AG04449 (cell line): ENCODE measurements around the gene LRP1B.

Experiments used
- CTCF ChIA-PET: fragments of 350-600 bp; formaldehyde crosslinking; extraction: SDS; loops from one replicate; lab custom pipeline; 2021; ENCODE audit warnings: antibody characterized with exemption; lab: Yijun Ruan, JAX
- POLR2A ChIA-PET: fragments of 400-600, 350-600 bp; formaldehyde crosslinking; extraction: SDS; loops from one replicate; lab custom pipeline; 2020; ENCODE audit warnings: antibody characterized with exemption, inconsistent platforms; lab: Yijun Ruan, JAX
- DNase-seq: peaks from one replicate; pipeline ENCODE4 v3.0.0-alpha.2; 2010; ENCODE audit warnings: low read depth, low spot score
- H3K4me3 ChIP-seq: 2 replicates; pipeline ENCODE4 v1.5.1; 2011; ENCODE audit warnings: low read depth, mild to moderate bottlenecking, control low read depth, low read length
- TF ChIP-seq, protein P1 (sequence below): IDR thresholded peaks from one replicate; pipeline ENCODE4 v1.5.1; 2011; ENCODE audit warnings: mild to moderate bottlenecking, moderate library complexity, low read length, control low read depth, inconsistent platforms; ENCODE audit not compliant: insufficient read depth; ENCODE audit errors: missing control alignments

LRP1B gene

DNA sequence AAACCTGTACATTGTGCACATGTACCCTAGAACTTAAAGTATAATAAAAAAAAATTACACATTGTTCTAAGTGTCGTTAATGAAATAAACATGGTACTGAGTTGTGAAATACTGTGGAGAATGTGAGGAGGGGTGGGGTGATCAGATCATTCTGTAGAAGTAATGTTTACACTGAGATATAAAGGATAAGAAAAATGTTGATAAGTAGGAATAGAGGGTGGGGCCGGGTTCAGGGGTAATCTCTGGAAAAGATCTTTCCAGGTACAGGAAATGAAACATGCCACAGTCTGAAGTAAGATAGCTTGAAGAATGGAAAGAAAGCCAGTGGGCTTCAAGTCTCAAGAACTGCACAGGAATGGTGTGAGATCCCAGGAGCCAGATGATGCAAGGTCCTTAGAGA, 1482.4 kb downstream of the LRP1B start:
- no peak overlapping the region for H3K4me3 ChIP-seq
- ChIA-PET CTCF (no interaction called here), POLR2A (no interaction called here)
- DNase-seq, result no peak
- TF ChIP-seq, protein P1, sequence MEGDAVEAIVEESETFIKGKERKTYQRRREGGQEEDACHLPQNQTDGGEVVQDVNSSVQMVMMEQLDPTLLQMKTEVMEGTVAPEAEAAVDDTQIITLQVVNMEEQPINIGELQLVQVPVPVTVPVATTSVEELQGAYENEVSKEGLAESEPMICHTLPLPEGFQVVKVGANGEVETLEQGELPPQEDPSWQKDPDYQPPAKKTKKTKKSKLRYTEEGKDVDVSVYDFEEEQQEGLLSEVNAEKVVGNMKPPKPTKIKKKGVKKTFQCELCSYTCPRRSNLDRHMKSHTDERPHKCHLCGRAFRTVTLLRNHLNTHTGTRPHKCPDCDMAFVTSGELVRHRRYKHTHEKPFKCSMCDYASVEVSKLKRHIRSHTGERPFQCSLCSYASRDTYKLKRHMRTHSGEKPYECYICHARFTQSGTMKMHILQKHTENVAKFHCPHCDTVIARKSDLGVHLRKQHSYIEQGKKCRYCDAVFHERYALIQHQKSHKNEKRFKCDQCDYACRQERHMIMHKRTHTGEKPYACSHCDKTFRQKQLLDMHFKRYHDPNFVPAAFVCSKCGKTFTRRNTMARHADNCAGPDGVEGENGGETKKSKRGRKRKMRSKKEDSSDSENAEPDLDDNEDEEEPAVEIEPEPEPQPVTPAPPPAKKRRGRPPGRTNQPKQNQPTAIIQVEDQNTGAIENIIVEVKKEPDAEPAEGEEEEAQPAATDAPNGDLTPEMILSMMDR, result no peak

DNA sequence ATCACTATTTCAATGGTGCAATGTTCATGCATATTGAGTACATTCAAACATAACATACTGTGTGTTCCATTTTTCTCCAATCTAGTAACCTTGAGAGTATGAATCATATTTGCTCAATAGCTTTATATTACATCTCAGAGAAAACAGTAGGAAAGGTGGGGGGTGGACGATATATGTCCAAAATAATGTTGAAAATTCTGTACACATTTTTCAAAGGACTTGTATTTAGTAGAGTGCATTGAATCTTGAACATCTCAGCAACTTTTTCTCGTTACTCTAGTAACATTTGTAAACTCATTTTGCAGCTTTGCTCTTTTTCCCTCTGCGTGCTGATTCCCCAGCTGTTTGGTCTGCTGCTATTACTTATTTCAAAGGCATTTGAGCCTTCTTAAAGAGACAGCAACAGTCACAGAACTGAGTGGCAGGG, 1487.0 kb downstream of the LRP1B start:
- TF ChIP-seq, protein P1, result no peak
- POLR2A ChIA-PET, result no interaction called here
- no peak for DNase-seq
- CTCF ChIA-PET, result no interaction called here
- no peak overlapping the region for H3K4me3 ChIP-seq

DNA sequence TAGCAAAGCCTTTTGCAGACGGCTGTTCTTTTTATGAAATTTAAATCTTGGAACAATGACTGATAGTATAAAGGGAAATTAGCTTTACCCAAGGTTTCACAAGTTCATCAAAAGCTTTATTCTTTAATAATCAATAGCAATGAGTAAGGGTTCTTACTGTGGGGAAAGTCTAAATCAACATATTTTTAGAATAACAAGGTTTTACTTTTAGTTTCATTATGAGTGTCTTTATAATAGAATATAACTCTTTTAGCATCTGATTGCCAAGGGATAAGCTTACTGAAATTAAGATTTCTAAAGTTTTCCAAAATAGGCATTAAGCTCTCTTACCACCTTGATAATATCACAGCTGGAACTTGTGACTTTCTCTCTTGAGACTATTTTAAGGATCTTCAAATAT, 1489.7 kb downstream of the LRP1B start:
- ChIA-PET CTCF (no interaction called here), POLR2A (no interaction called here)
- no peak for DNase-seq
- no peak overlapping the region for H3K4me3 ChIP-seq
- TF ChIP-seq, protein P1, result no peak

DNA sequence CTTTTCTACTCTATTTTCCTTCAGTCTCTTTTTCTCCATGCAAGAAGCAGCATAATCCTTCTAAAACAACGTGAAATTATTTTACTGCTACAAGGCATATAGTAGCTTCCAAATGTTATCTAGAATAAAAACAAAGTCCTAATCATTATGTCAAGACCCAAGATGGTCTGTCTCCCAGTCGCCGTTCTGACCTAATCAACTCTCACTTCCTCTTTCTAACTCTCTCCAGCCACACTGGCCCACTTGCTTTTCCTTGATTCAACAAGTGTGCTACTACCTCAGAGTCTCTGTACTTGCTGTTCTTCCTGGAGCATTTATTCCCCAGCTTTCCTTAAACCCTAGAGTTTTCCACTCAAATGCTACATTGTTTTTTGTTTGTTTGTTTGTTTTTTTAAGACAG, 1491.2 kb downstream of the LRP1B start:
- no peak overlapping the region for H3K4me3 ChIP-seq
- ChIA-PET POLR2A (no interaction called here), CTCF (no interaction called here)
- TF ChIP-seq, protein P1, result no peak
- DNase-seq, result no peak

DNA sequence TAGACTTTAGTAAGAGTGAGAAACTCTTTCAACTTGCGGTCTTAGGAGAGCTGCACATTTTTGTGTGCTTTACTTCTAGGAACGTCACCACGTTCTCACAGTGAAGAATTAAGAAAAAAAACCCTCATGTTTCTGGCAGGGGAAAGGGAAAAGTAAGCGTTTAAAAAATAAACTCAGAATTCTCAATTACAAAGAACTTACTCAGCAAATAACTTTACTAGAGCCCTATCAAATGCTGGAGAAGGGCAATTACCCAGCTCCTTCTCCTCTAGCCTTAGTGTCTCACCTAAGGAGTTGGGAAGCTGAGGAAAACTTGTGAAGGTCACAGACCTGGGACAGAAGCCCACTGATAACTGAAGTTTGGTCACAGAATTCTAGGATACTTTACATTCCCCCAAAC, 1500.3 kb downstream of the LRP1B start:
- DNase-seq, result no peak
- TF ChIP-seq, protein P1, result no peak
- POLR2A ChIA-PET, result no interaction called here
- CTCF ChIA-PET, result no interaction called here
- no peak overlapping the region for H3K4me3 ChIP-seq

DNA sequence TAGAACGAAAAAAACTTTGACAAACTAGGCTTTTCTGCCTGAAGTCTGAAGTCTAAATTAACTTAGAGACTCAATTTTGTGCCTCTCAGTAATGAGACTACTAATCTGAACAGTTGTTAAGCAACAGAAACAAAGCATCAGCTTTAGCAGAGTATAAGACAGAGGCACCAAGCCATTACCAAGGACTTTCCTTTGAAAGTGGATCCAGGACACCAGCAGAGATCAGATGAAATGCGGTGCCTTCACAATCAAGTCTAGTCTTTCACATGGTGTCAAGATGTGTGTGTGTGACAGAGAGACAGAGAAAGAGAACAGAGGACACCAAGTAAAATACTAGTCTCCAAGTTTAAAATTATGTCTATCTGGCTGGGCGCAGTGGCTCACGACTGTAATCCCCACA, 1502.9 kb downstream of the LRP1B start:
- POLR2A ChIA-PET, result no interaction called here
- H3K4me3 ChIP-seq, result no peak overlapping the region
- TF ChIP-seq, protein P1, result no peak
- CTCF ChIA-PET, result no interaction called here
- DNase-seq, result no peak
